Islet precursor cell (in vitro differentiated cells): ENCODE measurements around the gene VANGL1.
A peak's percentile ranks its signal among the peaks of the same experiment; 100 is the strongest.

Source experiments
- DNase-seq: peaks from one replicate; pipeline ENCODE4 v3.0.0-alpha.2; 2018

The VANGL1 gene

GRCh38 chr1:115706587-115707425 is 65.0 kb downstream of the VANGL1 start:
- peak; percentile 63 for DNase-seq

GRCh38 chr1:115710859-115711624 is 69.3 kb downstream of the VANGL1 start:
- DNase-seq: peak; percentile 77

GRCh38 chr1:115712911-115713609 is 71.3 kb downstream of the VANGL1 start:
- peak; percentile 91 for DNase-seq

DNA sequence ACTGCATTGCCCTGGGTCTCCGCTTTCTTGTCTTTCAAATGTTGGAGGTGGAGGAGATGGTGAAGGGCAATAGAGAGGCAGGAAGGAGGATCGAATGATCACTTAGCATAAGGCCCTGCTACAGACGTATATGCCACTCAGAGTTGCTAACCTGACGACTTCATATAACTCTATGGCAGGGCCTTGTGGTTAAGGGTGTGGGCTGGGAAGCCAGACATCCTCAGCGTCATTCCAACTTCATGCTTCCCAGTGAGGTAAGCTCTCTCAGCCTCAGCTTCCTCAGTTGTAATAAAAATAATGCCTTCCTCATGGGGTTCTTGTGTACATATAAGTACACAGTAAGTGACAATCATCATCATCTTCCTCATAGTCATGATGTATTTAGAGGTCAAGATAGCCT is 72.1 kb downstream of the VANGL1 start:
- DNase-seq: peak; percentile 74

DNA sequence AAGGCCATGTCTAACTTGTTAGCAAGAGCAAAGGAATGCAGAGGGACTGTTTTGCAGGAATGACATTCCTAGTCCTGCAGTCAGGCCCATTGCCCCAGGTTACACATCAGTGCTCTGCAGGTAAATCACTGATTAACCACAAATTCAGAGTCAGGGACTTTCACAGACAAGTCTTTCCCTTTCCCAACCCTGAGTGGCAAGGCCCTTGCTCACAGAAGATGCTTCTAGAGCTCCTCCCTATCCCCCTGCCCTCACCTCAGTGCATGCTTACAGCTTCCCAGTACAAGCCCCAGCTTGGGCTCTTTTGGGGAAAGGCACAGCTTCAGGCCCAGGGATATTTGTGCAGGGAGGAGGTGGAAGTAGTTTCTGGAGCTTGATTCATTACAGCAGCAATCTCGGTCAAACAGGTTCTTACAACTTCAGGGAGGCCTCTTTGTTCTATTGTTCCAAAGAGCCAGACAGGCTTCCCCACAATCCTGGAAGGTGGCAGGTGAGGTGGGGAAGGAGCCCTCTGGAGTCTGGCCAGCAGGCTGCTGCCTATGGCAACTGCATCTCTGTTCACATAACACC is 72.9 kb downstream of the VANGL1 start:
- DNase-seq: peak; percentile 97

DNA sequence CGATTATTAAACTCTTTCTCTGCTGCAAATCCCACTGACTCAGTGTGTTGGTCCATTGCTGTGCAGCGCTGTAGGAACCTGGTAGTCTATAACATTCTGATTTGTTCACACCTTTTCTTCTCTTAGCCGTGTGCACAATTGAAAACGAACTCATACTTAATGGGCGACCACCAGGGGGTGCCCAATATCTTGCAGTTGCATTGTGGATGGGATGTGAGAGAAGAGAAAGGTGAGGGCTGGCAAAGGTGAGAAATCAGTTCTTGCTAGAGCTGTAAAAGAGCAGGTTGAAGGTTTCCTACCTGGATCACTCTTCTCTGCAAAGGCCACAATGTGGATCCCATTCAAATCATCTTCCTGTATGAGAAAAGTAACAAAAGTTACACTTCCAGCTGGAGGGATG is 75.8 kb downstream of the VANGL1 start:
- DNase-seq: no peak

- DNase-seq: peak; percentile 97
These were observed 76.4 kb downstream of the VANGL1 start for GRCh38 chr1:115718011-115718754.

DNA sequence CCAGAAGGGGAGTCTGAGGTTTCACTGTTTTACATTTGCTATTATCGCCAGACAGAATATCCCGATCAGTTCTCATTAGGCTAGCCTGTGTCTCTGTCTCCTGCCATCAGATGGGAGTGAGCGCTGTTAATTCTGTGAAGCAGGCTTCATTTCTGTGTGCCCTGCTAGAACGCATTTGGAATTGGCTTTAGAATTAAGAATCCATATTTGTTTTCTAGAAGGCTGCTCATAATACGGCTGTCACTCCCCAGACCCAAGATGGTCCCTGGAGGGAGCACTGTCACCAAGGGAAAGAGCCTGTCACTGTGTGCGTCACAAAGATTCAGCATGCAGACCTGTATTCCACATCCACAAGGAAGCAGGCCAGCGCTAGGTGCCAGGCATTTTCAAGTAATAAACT is 77.5 kb downstream of the VANGL1 start:
- no peak for DNase-seq

- DNase-seq: no peak
These were observed 80.5 kb downstream of the VANGL1 start for GRCh38 chr1:115722221-115722620.

- no peak for DNase-seq
These were observed 82.0 kb downstream of the VANGL1 start for GRCh38 chr1:115723756-115724155.

DNA sequence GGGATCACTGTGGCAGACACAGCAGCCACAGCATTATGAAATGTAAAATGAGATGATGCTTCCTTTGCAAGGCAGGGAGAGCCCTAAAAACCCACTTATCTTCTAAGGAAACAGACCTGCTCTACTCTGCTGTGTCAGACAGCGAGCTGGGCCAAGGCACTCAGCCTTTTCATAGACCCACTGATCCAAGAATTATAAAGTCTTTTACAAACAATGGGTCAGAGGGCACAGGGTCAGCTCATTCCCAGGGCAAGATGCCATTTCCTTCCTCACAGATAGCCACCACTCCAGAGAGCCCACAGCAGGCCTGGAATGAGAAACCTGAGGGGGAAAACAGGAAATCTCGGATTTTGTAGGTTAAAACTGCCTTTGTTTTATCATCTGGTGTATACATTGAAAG is 83.8 kb downstream of the VANGL1 start:
- no peak for DNase-seq

GRCh38 chr1:115726161-115726560 is 84.4 kb downstream of the VANGL1 start:
- no peak for DNase-seq

DNA sequence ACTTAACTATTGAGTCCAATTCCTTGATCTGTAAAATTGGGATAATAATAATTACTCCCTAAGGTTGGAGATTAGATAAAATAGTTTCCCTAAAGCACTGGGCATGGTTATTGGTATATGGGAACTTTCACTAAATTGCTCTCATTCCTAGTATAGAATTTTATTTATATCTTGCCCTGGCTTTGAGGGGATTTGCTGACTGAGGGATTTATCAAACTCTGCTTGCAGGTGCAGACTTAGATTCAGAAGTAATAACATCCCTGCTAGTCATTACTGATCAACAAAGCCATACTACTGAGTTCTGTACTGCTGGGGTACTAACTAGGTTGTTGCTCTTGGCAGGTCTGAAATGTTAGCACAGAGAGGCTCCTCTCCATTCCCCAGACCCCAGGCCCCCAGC is 84.8 kb downstream of the VANGL1 start:
- DNase-seq: no peak

- peak; percentile 88 for DNase-seq
These were observed 86.0 kb downstream of the VANGL1 start for GRCh38 chr1:115727706-115728249.

DNA sequence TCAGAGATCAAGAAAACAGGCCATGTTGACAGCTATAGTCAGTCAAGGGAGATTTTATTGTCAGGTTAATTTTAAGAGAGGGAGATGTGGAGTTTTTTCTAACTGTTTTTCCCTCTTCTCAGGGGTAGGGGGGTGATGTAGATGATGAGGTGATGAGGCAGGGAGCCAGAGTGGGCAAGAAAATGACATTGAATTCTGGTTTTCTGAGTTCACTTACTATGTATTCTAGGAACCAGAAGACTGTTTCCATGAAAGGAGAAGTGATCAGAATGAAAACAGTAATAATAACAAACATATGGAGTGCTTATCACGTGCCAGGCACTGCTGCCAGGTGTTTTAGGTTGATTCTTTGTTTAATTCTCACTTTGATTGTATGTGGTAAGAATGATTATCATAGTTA is 86.6 kb downstream of the VANGL1 start:
- DNase-seq: no peak

DNA sequence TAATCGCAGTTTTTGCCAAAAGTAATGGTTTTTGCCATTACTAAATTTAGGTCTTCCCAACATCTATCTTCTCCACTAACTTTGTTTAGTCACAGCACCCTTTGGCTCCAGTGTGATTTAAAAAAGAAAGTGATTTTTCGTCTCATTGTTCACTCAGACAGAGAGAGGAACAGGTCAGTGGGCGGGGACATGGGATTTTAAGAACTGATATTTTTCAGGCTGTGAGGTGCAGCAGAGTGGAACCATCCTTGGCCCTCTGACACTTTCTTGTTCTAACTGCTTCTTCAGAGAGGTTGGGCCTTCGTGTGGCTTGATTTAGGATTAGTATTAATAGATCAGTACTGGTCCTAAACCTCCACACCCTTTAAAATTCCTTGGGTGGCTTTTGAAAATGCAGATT is 88.0 kb downstream of the VANGL1 start:
- DNase-seq: no peak

- DNase-seq: no peak
These were observed 90.5 kb downstream of the VANGL1 start for GRCh38 chr1:115732316-115732715.

DNA sequence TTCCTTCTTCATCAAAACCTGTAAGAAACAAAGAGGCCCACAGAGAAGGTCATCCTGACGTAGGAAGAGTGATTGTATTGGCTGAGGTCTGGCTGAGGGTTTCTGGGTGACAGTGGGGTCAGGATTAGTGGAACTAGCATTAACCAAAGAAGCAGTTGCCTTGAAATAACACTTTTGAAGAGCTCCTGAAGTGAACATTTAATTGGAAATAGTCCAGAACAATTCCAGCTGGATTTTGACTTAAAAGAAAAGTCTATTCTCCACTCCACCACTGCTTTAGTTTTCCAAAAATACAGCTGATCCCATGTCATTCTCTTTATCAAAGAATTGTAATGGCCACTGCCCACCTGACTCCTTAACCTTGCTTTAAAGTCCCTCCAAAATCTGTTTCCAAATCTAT is 99.0 kb downstream of the VANGL1 start:
- DNase-seq: no peak

DNA sequence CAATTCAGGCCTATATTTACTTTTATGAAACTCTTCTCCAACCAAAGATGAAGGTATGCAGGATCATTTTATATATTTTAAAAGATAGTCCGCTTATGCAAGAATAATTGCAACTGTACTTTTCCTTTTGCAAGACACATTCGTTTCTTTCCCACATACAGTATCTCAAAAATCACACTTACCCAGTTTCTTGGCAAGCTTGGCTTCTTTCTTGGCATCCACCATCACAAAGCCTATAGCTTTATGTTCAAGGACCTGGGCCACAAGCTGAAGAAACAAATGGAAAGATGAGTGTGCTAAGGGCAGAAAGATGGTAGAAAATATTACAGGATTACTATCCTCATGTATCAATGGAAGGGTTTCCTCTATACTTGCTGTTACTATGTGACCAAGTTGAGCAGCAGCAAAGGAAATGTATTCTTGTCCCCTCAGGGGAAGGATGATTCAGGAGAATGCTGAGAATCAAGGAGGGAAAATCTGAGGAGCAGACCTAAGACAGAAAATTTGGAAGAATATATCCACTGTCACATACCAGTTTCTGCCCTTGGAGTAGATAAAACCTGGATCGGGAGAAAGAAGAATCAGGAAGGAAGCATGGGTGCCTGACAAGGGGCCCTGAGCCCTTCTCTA is 103.0 kb downstream of the VANGL1 start:
- DNase-seq: no peak

DNA sequence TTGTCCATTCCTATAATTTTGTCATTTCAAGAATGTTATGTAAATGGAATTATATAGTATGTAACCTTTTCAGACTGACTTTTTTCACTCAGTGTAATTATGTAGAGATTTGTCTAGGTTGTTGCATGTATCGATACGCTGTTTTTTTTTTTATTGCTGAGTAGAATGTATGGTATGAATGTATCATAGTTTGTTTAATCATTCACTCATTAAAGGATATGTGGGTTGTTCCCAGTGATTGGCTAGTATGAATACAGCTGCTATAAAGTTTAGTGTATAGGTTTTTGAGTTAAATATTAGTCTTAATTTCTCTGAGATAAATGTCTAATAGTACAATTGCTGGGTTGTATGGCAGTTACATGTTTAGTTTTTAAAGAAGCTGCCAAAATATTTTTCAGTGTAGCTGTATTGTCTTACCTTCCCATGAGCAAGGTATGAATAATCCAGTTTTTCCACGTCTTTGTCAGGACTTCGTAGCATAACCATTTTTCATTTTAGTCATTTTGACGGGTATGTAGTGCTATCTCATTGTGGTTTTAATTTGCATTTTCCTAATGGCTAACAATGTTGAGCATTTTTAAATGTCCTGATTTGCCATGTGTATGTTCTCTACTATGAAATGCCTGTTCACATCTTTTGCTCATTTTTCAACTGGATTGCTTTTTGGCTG is 104.4 kb downstream of the VANGL1 start:
- no peak for DNase-seq
